ENCODE measurements around the gene GUCY1A2.
"Not testable (repeated sequence)": the region's sequence is repeated elsewhere in the genome, so short reads cannot be mapped to it uniquely, and the experiment has no call there.

Gene GUCY1A2

GRCh38 chr11:106828576-106828975 is 189.7 kb downstream of the GUCY1A2 start:
- Histone ChIP-seq H3K9me3 (ENCODE audit: insufficient read depth, low read length, severe bottlenecking) (no peaks in the 10 kb centered on the region), H3K4me3 (ENCODE audit: low read depth in 1 of 2, low read length in 2 of 2) (no peak overlapping the region), H3K79me2 (ENCODE audit: insufficient read depth, low read length) (no peaks in the 10 kb centered on the region), H3K36me3 (ENCODE audit: insufficient read depth, low read length) (no peaks in the 10 kb centered on the region), H3K4me1 (ENCODE audit: insufficient read depth, low read length) (no peaks in the 10 kb centered on the region), H3K27me3 (ENCODE audit: insufficient read depth, low read length, poor library complexity) (no peaks in the 10 kb centered on the region), H3K9ac (ENCODE audit: low read depth, low read length) (no peak overlapping the region), H2AFZ (ENCODE audit: low read depth, low read length) (no peak overlapping the region), H3K4me2 (ENCODE audit: insufficient read depth, low read length) (no peak overlapping the region), H4K20me1 (ENCODE audit: insufficient read depth, low read length) (no peaks in the 10 kb centered on the region), H3K27ac (ENCODE audit: low read length) (no peak overlapping the region)
- no peak for TF ChIP-seq EZH2 (IDR thresholded peaks at IDR 0.05; ENCODE audit: borderline replicate concordance, low read depth, low read length, severe bottlenecking)
- TF ChIP-seq, protein P1, sequence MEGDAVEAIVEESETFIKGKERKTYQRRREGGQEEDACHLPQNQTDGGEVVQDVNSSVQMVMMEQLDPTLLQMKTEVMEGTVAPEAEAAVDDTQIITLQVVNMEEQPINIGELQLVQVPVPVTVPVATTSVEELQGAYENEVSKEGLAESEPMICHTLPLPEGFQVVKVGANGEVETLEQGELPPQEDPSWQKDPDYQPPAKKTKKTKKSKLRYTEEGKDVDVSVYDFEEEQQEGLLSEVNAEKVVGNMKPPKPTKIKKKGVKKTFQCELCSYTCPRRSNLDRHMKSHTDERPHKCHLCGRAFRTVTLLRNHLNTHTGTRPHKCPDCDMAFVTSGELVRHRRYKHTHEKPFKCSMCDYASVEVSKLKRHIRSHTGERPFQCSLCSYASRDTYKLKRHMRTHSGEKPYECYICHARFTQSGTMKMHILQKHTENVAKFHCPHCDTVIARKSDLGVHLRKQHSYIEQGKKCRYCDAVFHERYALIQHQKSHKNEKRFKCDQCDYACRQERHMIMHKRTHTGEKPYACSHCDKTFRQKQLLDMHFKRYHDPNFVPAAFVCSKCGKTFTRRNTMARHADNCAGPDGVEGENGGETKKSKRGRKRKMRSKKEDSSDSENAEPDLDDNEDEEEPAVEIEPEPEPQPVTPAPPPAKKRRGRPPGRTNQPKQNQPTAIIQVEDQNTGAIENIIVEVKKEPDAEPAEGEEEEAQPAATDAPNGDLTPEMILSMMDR (IDR thresholded peaks at IDR 0.05; ENCODE audit: borderline replicate concordance, extremely low read depth, low read length, poor library complexity, severe bottlenecking), result no peak
- no peak for ATAC-seq (ENCODE audit: insufficient read depth, low read depth)
- DNase-seq, result no peak

DNA sequence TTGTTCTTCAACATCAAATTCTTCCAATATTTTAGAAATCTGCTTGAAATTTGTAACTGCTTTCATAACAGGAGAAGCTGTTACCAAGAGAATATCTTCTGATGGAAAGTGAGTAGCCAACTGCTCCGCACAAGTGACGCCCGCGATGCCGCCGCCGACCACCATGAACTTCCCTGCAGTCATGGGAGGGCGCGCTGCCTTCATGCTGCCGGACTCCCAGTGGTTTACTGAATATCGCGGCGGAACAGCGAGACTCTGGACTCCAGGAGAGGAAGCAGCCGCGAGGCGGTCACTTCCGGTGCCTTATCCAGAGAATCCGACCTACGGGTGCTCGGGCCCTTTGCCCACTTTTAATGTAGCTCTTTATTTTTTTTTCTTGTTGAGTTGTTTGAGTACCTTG is 190.6 kb downstream of the GUCY1A2 start:
- Histone ChIP-seq H3K27ac (ENCODE audit: low read length) (no peak overlapping the region), H3K9ac (ENCODE audit: low read depth, low read length) (no peak overlapping the region), H3K4me2 (ENCODE audit: insufficient read depth, low read length) (no peak overlapping the region), H3K4me3 (ENCODE audit: low read depth in 1 of 2, low read length in 2 of 2) (no peak overlapping the region), H3K4me1 (ENCODE audit: insufficient read depth, low read length) (no peaks in the 10 kb centered on the region), H3K36me3 (ENCODE audit: insufficient read depth, low read length) (no peaks in the 10 kb centered on the region), H4K20me1 (ENCODE audit: insufficient read depth, low read length) (no peaks in the 10 kb centered on the region), H2AFZ (ENCODE audit: low read depth, low read length) (no peak overlapping the region), H3K9me3 (ENCODE audit: insufficient read depth, low read length, severe bottlenecking) (no peaks in the 10 kb centered on the region), H3K79me2 (ENCODE audit: insufficient read depth, low read length) (no peaks in the 10 kb centered on the region), H3K27me3 (ENCODE audit: insufficient read depth, low read length, poor library complexity) (no peaks in the 10 kb centered on the region)
- ATAC-seq (ENCODE audit: insufficient read depth, low read depth), result no peak
- DNase-seq, result no peak
- no peak for TF ChIP-seq EZH2 (IDR thresholded peaks at IDR 0.05; ENCODE audit: borderline replicate concordance, low read depth, low read length, severe bottlenecking)
- TF ChIP-seq, protein P1 (IDR thresholded peaks at IDR 0.05; ENCODE audit: borderline replicate concordance, extremely low read depth, low read length, poor library complexity, severe bottlenecking), result no peak

DNA sequence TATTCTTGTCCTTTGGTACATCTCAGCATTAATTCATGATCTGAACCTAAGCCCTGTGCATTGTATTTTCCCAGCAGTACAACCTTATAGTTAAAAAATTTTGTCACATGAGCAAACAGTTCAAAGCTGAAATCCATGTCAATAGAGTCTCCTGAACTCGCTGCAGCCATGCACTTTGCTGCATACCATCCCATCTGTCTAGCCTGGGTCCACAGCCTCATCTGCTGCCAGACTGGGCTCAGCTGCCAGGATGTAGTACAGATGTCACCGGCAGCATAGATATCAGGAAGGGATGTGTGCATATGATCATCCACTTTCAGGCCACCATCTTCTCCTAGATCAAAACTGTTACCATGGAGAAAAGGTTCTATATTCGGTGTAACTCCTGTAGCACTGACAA is 191.7 kb downstream of the GUCY1A2 start:
- H3K9ac ChIP-seq (ENCODE audit: low read depth, low read length); H4K20me1 ChIP-seq (ENCODE audit: insufficient read depth, low read length); H3K36me3 ChIP-seq (ENCODE audit: insufficient read depth, low read length); H3K4me1 ChIP-seq (ENCODE audit: insufficient read depth, low read length); H2AFZ ChIP-seq (ENCODE audit: low read depth, low read length); DNase-seq; H3K9me3 ChIP-seq (ENCODE audit: insufficient read depth, low read length, severe bottlenecking); ATAC-seq (ENCODE audit: insufficient read depth, low read depth); H3K27ac ChIP-seq (ENCODE audit: low read length); H3K4me2 ChIP-seq (ENCODE audit: insufficient read depth, low read length); H3K79me2 ChIP-seq (ENCODE audit: insufficient read depth, low read length); H3K4me3 ChIP-seq (ENCODE audit: low read depth in 1 of 2, low read length in 2 of 2); H3K27me3 ChIP-seq (ENCODE audit: insufficient read depth, low read length, poor library complexity): not testable (repeated sequence)

DNA sequence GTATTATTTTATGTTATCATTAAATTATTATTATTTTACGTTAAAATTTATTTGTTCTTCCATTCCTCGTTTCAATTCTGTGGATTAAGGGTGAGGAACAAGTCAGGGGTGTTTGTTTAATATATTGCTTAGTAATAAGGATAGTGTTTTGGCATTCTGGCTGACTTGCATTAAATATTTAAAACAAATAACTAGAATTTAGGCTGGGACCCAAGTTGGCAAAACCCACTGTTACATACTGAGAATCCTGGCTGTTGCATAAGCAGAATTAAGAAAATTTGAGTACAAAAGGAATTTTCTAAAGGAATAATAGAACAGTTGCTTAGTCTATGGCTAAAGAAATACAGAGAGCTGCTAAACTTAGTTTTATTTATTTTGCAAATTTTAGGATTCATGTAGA is 196.4 kb downstream of the GUCY1A2 start:
- Histone ChIP-seq H3K36me3 (ENCODE audit: insufficient read depth, low read length) (no peaks in the 10 kb centered on the region), H3K4me1 (ENCODE audit: insufficient read depth, low read length) (no peaks in the 10 kb centered on the region), H3K9me3 (ENCODE audit: insufficient read depth, low read length, severe bottlenecking) (no peaks in the 10 kb centered on the region), H3K9ac (ENCODE audit: low read depth, low read length) (no peak overlapping the region), H4K20me1 (ENCODE audit: insufficient read depth, low read length) (no peaks in the 10 kb centered on the region), H3K79me2 (ENCODE audit: insufficient read depth, low read length) (no peaks in the 10 kb centered on the region), H3K27me3 (ENCODE audit: insufficient read depth, low read length, poor library complexity) (no peaks in the 10 kb centered on the region), H3K27ac (ENCODE audit: low read length) (no peak overlapping the region), H3K4me2 (ENCODE audit: insufficient read depth, low read length) (no peak overlapping the region), H2AFZ (ENCODE audit: low read depth, low read length) (no peak overlapping the region), H3K4me3 (ENCODE audit: low read depth in 1 of 2, low read length in 2 of 2) (no peak overlapping the region)
- ATAC-seq (ENCODE audit: insufficient read depth, low read depth) (no peak), DNase-seq (no peak)
- TF ChIP-seq EZH2 (IDR thresholded peaks at IDR 0.05; ENCODE audit: borderline replicate concordance, low read depth, low read length, severe bottlenecking), result no peak
- TF ChIP-seq, protein P1 (IDR thresholded peaks at IDR 0.05; ENCODE audit: borderline replicate concordance, extremely low read depth, low read length, poor library complexity, severe bottlenecking), result no peak

Data from DND-41 (cell line).